H9 (cell line): ENCODE data around the gene ZNF626. TPM values are rescaled to one million over a fixed set of nuclear protein-coding genes. Genes with fewer than 3 reads are reported as not detected.

Experiments used
- DNase-seq: peaks from one replicate; pipeline ENCODE4 v3.0.0-alpha.2; 2017
- H2AFZ ChIP-seq: one replicate; pipeline ENCODE4 v1.6.1; 2013; ENCODE audit warnings: mild to moderate bottlenecking, low read length, control low read depth, moderate library complexity
- H2AK5ac ChIP-seq: 2 replicates; pipeline ENCODE4 v1.6.1; 2013; ENCODE audit warnings: low read length, control low read depth, mixed read lengths; ENCODE audit not compliant: insufficient read length
- H2BK120ac ChIP-seq: one replicate; pipeline ENCODE4 v1.6.1; 2013; ENCODE audit warnings: low read depth, mild to moderate bottlenecking, low read length, control low read depth, inconsistent platforms; ENCODE audit not compliant: poor library complexity, severe bottlenecking
- H2BK12ac ChIP-seq: 2 replicates; pipeline ENCODE4 v1.6.1; 2013; ENCODE audit warnings: low read length, control low read depth, mixed read lengths, low read depth; ENCODE audit not compliant: insufficient read length
- H2BK15ac ChIP-seq: 2 replicates; pipeline ENCODE4 v1.6.1; 2013; ENCODE audit warnings: low read depth, low read length, control low read depth
- H2BK20ac ChIP-seq: one replicate; pipeline ENCODE4 v1.6.1; 2013; ENCODE audit warnings: low read depth, mild to moderate bottlenecking, low read length, control low read depth, inconsistent platforms; ENCODE audit not compliant: poor library complexity, severe bottlenecking
- H2BK5ac ChIP-seq: 2 replicates; pipeline ENCODE4 v1.6.1; 2013; ENCODE audit warnings: low read length, control low read depth, mixed read lengths; ENCODE audit not compliant: insufficient read length
- H3K14ac ChIP-seq: 2 replicates; pipeline ENCODE4 v1.6.1; 2013; ENCODE audit warnings: low read length, control low read depth; ENCODE audit not compliant: insufficient read depth
- H3K18ac ChIP-seq: 2 replicates; pipeline ENCODE4 v1.6.1; 2013; ENCODE audit warnings: low read depth, mild to moderate bottlenecking, mixed read lengths, low read length, control low read depth; ENCODE audit not compliant: insufficient read length
- H3K23ac ChIP-seq: 2 replicates; pipeline ENCODE4 v1.6.1; 2013; ENCODE audit warnings: low read length, control low read depth, mixed read lengths, low read depth; ENCODE audit not compliant: insufficient read length
- H3K23me2 ChIP-seq: 2 replicates; pipeline ENCODE4 v1.6.1; 2013; ENCODE audit warnings: low read depth, mild to moderate bottlenecking, mixed read lengths, low read length, control low read depth; ENCODE audit not compliant: insufficient read length, poor library complexity, severe bottlenecking
- H3K27ac ChIP-seq: 2 replicates; pipeline ENCODE4 v1.5.1; 2013; ENCODE audit warnings: low read length, control low read depth, mixed read lengths, low read depth; ENCODE audit not compliant: insufficient read length
- H3K27me3 ChIP-seq: 2 replicates; pipeline ENCODE4 v1.6.1; 2013; ENCODE audit warnings: low read length, control low read depth, inconsistent platforms; ENCODE audit not compliant: insufficient read depth
- H3K4ac ChIP-seq: 2 replicates; pipeline ENCODE4 v1.6.1; 2013; ENCODE audit warnings: low read depth, mild to moderate bottlenecking, control low read depth, inconsistent platforms, low read length, moderate library complexity
- H3K4me1 ChIP-seq: 2 replicates; pipeline ENCODE4 v1.6.1; 2013; ENCODE audit warnings: low read length, control low read depth, inconsistent platforms; ENCODE audit not compliant: insufficient read depth
- H3K4me2 ChIP-seq: 2 replicates; pipeline ENCODE4 v1.6.1; 2013; ENCODE audit warnings: low read length, control low read depth, mixed read lengths; ENCODE audit not compliant: insufficient read length, insufficient read depth
- H3K56ac ChIP-seq: 2 replicates; pipeline ENCODE4 v1.6.1; 2013; ENCODE audit warnings: low read depth, mild to moderate bottlenecking, mixed read lengths, low read length, control low read depth; ENCODE audit not compliant: insufficient read length
- H3K79me1 ChIP-seq: 2 replicates; pipeline ENCODE4 v1.6.1; 2013; ENCODE audit warnings: low read depth, mild to moderate bottlenecking, moderate library complexity, low read length, control low read depth, inconsistent platforms; ENCODE audit not compliant: insufficient read depth, poor library complexity, severe bottlenecking
- H3K79me2 ChIP-seq: 2 replicates; pipeline ENCODE4 v1.6.1; 2013; ENCODE audit warnings: low read length, control low read depth, inconsistent platforms; ENCODE audit not compliant: insufficient read depth
- H3K9ac ChIP-seq: 2 replicates; pipeline ENCODE4 v1.6.1; 2013; ENCODE audit warnings: low read length, control low read depth, mixed read lengths; ENCODE audit not compliant: insufficient read length; ENCODE audit errors: extremely low read depth
- H3K9me3 ChIP-seq: one replicate; pipeline ENCODE4 v1.6.1; 2013; ENCODE audit warnings: low read depth, low read length, inconsistent platforms; ENCODE audit not compliant: control insufficient read depth
- H3T11ph ChIP-seq: one replicate; pipeline ENCODE4 v1.6.1; 2013; ENCODE audit warnings: mild to moderate bottlenecking, low read length, control low read depth, inconsistent platforms
- H4K20me1 ChIP-seq: one replicate; pipeline ENCODE4 v1.6.1; 2013; ENCODE audit not compliant: control insufficient read depth, insufficient read length, insufficient read depth
- H4K5ac ChIP-seq: 2 replicates; pipeline ENCODE4 v1.6.1; 2013; ENCODE audit warnings: low read depth, mild to moderate bottlenecking, mixed read lengths, low read length, control low read depth; ENCODE audit not compliant: insufficient read length
- H4K8ac ChIP-seq: replicated peaks from 2 replicates; pipeline ENCODE4 v1.6.1; 2013; ENCODE audit warnings: low read length, control low read depth, mixed read lengths, low read depth; ENCODE audit not compliant: insufficient read length
- H4K91ac ChIP-seq: 2 replicates; pipeline ENCODE4 v1.6.1; 2013; ENCODE audit warnings: low read depth, mild to moderate bottlenecking, moderate library complexity, mixed read lengths, low read length, control low read depth; ENCODE audit not compliant: insufficient read length
- H3K27ac Mint-ChIP-seq, 3 experiments: 2 replicates in 2 of 3; 3 replicates in 1 of 3; pipeline ENCODE4 v1.8.0; 2020 to 2021; ENCODE audit warnings: mixed read lengths in 3 of 3, mild to moderate bottlenecking in 1 of 3, moderate library complexity in 1 of 3
- H3K27me3 Mint-ChIP-seq: 2 replicates; pipeline ENCODE4 v1.8.0; 2021; ENCODE audit warnings: low read depth, mild to moderate bottlenecking, moderate library complexity, mixed read lengths
- H3K36me3 Mint-ChIP-seq, 3 experiments: 2 replicates in 2 of 3; 3 replicates in 1 of 3; pipeline ENCODE4 v1.8.0; 2020 to 2021; ENCODE audit warnings: low read depth in 3 of 3, mixed read lengths in 3 of 3; ENCODE audit not compliant: insufficient read depth in 1 of 3
- H3K4me1 Mint-ChIP-seq, 2 experiments: 2 replicates each; pipeline ENCODE4 v1.8.0; 2020; ENCODE audit warnings: mixed read lengths in 2 of 2
- H3K4me3 Mint-ChIP-seq, 2 experiments: 2 replicates in 1 of 2; 3 replicates in 1 of 2; pipeline ENCODE4 v1.8.0; 2020 to 2021; ENCODE audit warnings: mild to moderate bottlenecking in 2 of 2, mixed read lengths in 2 of 2, moderate library complexity in 1 of 2
- H3K9me3 Mint-ChIP-seq, 2 experiments: 2 replicates in 1 of 2; 3 replicates in 1 of 2; pipeline ENCODE4 v1.8.0; 2020; ENCODE audit warnings: mild to moderate bottlenecking in 2 of 2, mixed read lengths in 2 of 2, moderate library complexity in 1 of 2
- WGBS: extraction: QIAGEN DNeasy Blood & Tissue Kit; methylation state at CpG from one replicate; pipeline ENCODE4 v1.1.7; 2013; ENCODE audit warnings: missing lambda C conversion rate, low lambda C conversion rate, mixed read lengths; ENCODE audit not compliant: insufficient read length; ENCODE audit errors: extremely low coverage; 5-methylcytosine and 5-hydroxymethylcytosine counted together
- total RNA-seq: library from RNA; stranded (reverse); gene quantifications from 2 replicates; pipeline ENCODE4 v1.2.1, GENCODE V29; 2021
- TF ChIP-seq, protein P1 (sequence below): fragments of 200-600 bp; sonication (generic); conservative IDR thresholded peaks from 3 replicates; pipeline ENCODE4 v1.8.0; 2021; ENCODE audit warnings: antibody characterized with exemption, mild to moderate bottlenecking

ZNF626 gene
- total RNA-seq, 1 experiment from 2014 or later = 18.3 TPM

DNA sequence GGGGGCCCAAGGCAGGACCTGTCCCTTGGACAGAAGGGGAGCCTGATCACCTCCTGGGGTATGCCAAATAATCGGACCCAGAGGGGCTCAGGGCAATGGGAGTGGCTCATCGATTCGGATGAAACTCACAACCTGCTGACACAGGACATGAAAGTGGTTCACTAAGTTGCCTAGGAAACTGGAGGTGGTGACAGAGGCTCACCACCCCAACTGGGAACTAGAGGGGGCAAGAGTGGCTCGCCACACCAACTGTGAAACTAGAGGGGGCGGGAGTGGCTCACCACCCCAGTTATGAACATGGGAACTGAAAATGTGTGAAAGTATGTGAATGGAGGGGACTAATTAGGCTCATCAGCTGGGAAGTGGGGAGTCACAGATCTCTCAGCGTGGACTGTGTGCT, 49.5 kb downstream of the ZNF626 start:
- Histone ChIP-seq H2BK5ac (no peak overlapping the region), H2BK15ac (no peak overlapping the region), H2AFZ (no peak overlapping the region), H3K27me3 (no peaks in the 10 kb centered on the region), H3K79me2 (no peaks in the 10 kb centered on the region), H3K56ac (no peak overlapping the region), H2BK20ac (no peak overlapping the region), H2BK120ac (no peak overlapping the region), H3K27ac (no peak overlapping the region), H3K23ac (no peak overlapping the region), H4K91ac (no peak overlapping the region), H3K9ac (no peak overlapping the region), H3K4ac (no peak overlapping the region), H2BK12ac (no peak overlapping the region), H3K23me2 (no peaks in the 10 kb centered on the region), H3K14ac (no peak overlapping the region), H3K18ac (no peak overlapping the region), H4K20me1 (no peaks in the 10 kb centered on the region), H4K8ac (no peak overlapping the region), H3K79me1 (no peaks in the 10 kb centered on the region), H3K4me2 (no peak overlapping the region), H3T11ph (no peak overlapping the region), H4K5ac (no peak overlapping the region), H3K4me1 (no peaks in the 10 kb centered on the region), H3K9me3 (no peaks in the 10 kb centered on the region), H2AK5ac (no peak overlapping the region)
- no peaks in the 10 kb centered on the region for H3K27me3 Mint-ChIP-seq
- H3K27ac Mint-ChIP-seq = no peak overlapping the region
- H3K4me1 Mint-ChIP-seq = no peaks in the 10 kb centered on the region; a peak in 1 of 4 replicates
- no peak for DNase-seq
- H3K9me3 Mint-ChIP-seq = peaks cover 53 to 59% of the 10 kb centered on the region in 2 experiments
- peaks cover 0 to 6% (median 4%) of the 10 kb centered on the region in 3 experiments; a peak in 2 of 7 replicates for H3K36me3 Mint-ChIP-seq
- no peak overlapping the region for H3K4me3 Mint-ChIP-seq
- WGBS = no CpG with 5 or more reads among the region's 6 CpGs
- TF ChIP-seq, protein P1, sequence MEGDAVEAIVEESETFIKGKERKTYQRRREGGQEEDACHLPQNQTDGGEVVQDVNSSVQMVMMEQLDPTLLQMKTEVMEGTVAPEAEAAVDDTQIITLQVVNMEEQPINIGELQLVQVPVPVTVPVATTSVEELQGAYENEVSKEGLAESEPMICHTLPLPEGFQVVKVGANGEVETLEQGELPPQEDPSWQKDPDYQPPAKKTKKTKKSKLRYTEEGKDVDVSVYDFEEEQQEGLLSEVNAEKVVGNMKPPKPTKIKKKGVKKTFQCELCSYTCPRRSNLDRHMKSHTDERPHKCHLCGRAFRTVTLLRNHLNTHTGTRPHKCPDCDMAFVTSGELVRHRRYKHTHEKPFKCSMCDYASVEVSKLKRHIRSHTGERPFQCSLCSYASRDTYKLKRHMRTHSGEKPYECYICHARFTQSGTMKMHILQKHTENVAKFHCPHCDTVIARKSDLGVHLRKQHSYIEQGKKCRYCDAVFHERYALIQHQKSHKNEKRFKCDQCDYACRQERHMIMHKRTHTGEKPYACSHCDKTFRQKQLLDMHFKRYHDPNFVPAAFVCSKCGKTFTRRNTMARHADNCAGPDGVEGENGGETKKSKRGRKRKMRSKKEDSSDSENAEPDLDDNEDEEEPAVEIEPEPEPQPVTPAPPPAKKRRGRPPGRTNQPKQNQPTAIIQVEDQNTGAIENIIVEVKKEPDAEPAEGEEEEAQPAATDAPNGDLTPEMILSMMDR = no peak
